Subcutaneous adipose tissue (tissue), 4 donors: ENCODE measurements around the gene KPNB1. TPM values are rescaled to one million over a fixed set of nuclear protein-coding genes. Genes with fewer than 3 reads are reported as not detected.

Source experiments
- total RNA-seq, 4 donors: library from RNA; depleted of rRNA; stranded (reverse); fragments of >200 nt; gene quantifications; one replicate each; pipeline ENCODE4 v1.1.0, GENCODE V29; 2016
- TF ChIP-seq, protein P1 (sequence below): fragments of 450-650 bp; IDR thresholded peaks from one replicate; pipeline ENCODE4 v1.5.1; 2016; ENCODE audit warnings: low read depth, mild to moderate bottlenecking, control low read depth, antibody characterized with exemption, moderate library complexity

The KPNB1 gene
- total RNA-seq, 4 donors from 2014 or later, result 200 to 235 (median 215) TPM

DNA sequence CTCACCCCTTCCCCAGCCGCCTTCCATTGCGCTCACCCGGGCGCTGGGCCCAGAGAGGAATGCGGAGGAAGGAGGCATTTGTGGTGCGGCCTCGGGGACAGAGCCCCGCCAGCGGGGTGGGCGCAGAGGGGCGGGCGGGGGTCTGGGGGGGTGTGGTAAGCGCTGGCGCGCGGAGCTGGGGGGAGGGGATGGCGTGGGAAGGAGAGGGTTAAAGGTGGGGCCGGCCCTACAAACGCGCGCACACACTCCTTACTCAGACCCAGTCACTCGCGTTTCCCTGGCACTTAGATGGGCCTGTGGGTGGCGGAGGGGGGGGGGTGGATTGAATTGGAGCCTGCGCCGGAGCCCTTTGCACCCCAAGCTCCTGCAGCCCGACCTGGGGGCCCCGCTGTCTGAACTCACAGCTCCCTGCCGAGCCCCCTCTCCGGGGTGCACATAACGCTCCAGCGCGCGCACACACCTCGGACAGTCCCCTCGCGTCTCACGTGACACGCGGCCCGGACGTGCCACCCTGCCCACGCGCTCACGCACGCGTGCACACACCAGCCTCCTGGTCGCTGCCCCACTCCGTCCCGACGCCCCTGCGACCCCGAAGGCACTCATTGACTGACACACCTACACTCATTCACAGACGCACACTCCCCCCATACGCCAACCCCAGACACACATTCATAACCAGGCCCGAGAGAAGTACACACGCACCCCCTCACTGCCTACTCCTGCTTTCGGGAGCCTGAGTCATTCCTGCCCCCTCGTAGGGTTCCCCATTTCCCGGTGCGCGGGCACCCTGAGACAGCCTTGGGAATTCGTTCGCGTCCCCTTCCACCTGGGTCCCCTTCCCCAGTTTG is 45.1 kb downstream of the KPNB1 start:
- TF ChIP-seq, protein P1, sequence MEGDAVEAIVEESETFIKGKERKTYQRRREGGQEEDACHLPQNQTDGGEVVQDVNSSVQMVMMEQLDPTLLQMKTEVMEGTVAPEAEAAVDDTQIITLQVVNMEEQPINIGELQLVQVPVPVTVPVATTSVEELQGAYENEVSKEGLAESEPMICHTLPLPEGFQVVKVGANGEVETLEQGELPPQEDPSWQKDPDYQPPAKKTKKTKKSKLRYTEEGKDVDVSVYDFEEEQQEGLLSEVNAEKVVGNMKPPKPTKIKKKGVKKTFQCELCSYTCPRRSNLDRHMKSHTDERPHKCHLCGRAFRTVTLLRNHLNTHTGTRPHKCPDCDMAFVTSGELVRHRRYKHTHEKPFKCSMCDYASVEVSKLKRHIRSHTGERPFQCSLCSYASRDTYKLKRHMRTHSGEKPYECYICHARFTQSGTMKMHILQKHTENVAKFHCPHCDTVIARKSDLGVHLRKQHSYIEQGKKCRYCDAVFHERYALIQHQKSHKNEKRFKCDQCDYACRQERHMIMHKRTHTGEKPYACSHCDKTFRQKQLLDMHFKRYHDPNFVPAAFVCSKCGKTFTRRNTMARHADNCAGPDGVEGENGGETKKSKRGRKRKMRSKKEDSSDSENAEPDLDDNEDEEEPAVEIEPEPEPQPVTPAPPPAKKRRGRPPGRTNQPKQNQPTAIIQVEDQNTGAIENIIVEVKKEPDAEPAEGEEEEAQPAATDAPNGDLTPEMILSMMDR, result no peak

DNA sequence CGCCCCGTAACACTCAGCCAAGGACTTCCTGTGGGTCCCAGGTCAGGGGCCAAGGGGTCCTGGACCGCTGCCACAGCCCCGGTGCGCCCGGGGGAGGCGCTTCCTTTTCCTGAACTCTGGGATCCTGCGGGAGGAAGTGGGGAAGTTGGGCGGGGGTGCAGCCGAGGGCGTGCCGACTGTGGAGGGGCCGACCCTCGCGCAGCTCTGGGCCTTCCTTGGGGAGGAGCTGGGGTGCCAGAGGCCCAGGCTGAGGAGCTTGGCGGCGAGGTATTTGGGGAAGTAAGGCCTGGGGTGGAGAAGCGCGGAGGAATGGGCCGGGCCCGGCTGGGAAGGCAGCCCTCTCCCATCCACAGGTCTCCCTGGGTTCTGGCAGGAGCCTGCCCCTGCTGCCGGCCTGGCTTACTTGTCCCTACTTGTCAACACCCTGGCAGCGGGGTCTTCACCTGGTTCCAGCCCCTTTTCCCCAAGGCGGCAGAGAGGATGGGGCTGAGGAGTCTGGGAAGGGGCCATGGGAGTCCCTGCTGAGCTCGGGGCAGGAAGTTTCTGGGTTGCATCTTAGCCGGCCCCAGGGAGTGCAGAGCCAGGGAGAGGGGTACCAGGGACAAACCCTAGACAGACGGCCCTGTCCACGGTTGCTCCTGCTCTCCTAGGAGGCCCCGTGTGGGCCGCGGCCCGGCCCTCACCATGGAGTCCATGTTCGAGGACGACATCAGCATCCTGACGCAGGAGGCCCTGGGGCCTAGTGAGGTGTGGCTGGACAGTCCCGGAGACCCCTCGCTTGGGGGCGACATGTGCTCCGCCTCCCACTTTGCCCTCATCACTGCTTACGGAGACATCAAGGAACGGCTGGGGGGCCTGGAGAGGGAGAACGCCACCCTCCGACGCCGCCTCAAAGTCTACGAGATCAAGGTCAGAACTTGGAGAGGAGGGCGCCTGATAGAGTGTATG is 46.0 kb downstream of the KPNB1 start:
- TF ChIP-seq, protein P1, result no peak

DNA sequence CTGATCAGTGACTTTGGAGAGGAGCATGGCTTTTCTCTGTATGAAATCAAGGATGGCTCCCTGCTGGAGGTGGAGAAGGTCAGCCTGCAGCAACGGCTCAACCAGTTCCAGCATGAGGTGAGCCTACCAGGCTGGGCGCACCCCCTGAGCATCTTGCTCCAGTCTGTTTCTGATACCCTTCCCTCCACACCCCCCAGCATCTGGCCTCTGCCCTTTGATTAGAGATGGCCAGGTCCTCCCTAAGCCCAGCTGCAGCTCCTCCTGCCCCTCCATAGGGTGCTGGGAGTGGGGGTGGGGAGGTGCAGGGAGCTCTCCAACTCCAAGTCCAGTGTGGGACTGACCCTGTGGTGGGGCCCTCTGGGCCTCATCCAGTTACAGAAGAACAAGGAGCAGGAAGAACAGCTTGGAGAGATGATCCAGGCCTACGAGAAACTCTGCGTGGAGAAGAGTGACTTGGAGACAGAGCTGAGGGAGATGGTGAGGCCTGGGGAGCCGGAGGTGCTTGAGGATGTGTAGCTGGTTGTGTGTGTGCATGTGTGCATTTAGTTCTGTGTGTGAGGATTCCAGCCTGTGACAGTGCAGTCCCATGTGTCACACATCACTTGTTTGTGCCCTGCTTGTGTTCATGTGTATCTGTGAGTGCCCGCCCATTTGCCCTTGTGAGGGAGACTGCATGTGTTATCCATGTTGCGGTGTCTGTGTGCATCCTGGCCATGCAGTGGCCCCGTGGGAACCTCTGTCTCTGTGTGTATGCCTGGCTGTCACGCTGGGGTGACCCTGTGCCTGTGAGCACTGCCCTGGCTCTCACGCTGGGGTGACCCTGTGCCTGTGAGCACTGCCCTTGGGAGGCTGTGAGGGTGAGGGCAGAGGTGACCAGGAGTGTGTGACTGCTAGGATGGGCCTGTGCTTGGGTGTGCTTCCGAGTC is 47.3 kb downstream of the KPNB1 start:
- TF ChIP-seq, protein P1, result no peak

DNA sequence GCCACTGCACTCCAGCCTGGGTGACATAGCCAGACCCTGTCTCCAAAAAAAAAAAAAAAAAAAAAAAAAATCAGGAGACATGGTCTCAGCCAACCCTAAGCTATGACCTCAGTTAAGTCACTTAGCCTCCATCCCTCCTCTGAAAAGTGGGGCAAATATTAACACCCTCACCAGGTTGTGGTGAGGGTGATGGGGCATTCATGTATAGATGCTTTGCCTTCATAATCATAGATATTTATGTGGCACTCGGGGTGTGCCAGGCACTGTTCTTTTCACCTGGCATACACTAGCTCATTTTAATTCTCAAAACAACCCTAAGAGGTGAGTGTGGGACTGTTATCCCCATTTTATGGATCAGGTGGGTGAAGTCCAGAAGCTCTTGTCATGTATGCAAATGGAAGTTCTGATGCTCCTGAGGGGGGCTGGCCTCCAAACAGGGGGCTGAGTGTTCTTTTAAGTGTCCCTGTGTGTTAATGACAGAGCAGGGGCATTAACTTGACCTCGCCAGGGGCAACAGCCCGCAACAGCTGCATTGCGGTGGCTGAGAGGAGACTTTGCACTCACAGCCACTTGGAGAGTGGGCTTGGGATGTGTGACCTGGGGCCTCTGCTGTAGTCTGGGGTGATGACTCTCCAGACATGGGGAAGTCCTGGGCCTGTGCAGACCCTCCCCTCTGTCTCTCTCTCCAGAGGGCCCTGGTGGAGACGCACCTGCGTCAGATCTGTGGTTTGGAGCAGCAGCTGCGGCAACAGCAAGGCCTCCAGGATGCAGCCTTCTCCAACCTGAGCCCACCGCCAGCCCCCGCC is 48.4 kb downstream of the KPNB1 start:
- TF ChIP-seq, protein P1, result no peak

DNA sequence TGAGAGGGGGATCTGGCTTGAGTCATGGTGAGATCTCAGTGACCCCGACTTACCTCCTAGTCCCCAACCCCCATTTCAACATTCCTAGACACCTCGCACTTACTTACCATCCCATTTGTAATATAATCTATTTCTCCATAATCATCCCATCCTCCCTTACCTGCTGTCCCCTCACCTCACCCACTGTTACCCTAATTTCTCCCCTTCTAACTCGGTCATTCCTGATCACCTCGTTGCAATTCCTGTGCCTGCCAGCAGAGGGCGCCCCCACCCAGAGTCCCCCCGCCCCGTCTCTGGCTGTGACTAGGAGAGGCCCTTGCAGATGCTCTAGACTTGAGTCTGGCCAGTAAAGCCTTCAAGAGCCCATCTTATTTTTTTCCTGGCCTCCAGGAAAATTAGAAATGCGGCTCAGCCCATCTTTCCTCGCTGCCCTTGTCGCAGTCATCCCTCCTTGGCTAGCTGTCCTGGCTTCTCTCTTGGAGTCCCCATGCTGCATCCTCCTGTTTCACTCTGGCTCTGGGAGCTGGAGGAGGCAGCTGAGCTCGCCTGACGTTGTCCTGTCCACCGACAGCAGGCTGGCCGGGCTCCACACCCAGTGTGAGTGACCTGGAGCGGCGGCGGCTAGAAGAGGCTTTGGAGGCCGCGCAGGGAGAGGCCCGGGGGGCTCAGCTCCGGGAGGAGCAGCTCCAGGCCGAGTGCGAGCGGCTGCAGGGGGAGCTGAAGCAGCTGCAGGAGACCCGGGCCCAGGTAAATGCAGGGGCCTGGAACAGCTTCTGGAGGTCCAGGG is 49.2 kb downstream of the KPNB1 start:
- TF ChIP-seq, protein P1, result no peak

DNA sequence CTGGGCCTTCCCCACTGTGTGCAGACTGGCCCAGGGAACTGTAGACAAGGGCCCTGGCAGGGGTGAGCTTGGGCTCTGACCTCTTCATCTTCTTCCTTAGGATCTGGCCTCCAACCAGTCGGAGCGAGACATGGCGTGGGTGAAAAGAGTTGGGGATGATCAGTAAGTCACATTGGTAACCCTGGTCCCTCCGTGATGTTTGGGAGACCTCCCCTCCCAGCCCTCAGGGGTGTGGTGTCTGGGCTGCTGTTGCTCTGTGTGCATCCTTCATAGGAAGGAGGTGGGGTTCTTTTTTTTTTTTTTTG is 49.8 kb downstream of the KPNB1 start:
- TF ChIP-seq, protein P1, result no peak
